ENCODE measurements around the gene NTM. TPM values are rescaled to one million over a fixed set of nuclear protein-coding genes. Genes with fewer than 3 reads are reported as not detected.

The NTM gene
- total RNA-seq, 4 donors from 2014 or later: 3.6 to 11.8 (median 7.8) TPM

- ATAC-seq: no peak
- TF ChIP-seq POLR2A (IDR thresholded peaks at IDR 0.05): no peak
- TF ChIP-seq EP300 (IDR thresholded peaks at IDR 0.05): no peak
- TF ChIP-seq POLR2AphosphoS5 (IDR thresholded peaks at IDR 0.05): no peak
- no peak for TF ChIP-seq CTCF (IDR thresholded peaks at IDR 0.05)
- H3K4me1 ChIP-seq: no peaks in the 10 kb centered on the region
- peaks cover 39% of the 10 kb centered on the region for H3K27me3 ChIP-seq
- no peak overlapping the region for H3K4me3 ChIP-seq
- no peaks in the 10 kb centered on the region for H3K9me3 ChIP-seq
- H3K36me3 ChIP-seq: no peaks in the 10 kb centered on the region
- H3K27ac ChIP-seq: no peak overlapping the region
- 70 to 79% methylated on average over 2 of the region's 2 CpGs for WGBS, 2 donors (ENCODE audit: low coverage in 1 of 2)
These were observed 437.5 kb downstream of the NTM start for GRCh38 chr11:131807876-131808275.

GRCh38 chr11:131808470-131808869 is 438.1 kb downstream of the NTM start:
- H3K27ac ChIP-seq: no peak overlapping the region
- no peaks in the 10 kb centered on the region for H3K9me3 ChIP-seq
- no peaks in the 10 kb centered on the region for H3K36me3 ChIP-seq
- ATAC-seq: no peak
- WGBS, 2 donors (ENCODE audit: low coverage in 1 of 2): 76 to 80% methylated on average over 6 of the region's 6 CpGs
- peaks cover 36% of the 10 kb centered on the region for H3K27me3 ChIP-seq
- no peaks in the 10 kb centered on the region for H3K4me1 ChIP-seq
- H3K4me3 ChIP-seq: no peak overlapping the region
- TF ChIP-seq POLR2A (IDR thresholded peaks at IDR 0.05): no peak
- TF ChIP-seq POLR2AphosphoS5 (IDR thresholded peaks at IDR 0.05): no peak
- no peak for TF ChIP-seq EP300 (IDR thresholded peaks at IDR 0.05)
- no peak for TF ChIP-seq CTCF (IDR thresholded peaks at IDR 0.05)

- TF ChIP-seq POLR2A (IDR thresholded peaks at IDR 0.05) (no peak), POLR2AphosphoS5 (IDR thresholded peaks at IDR 0.05) (no peak), CTCF (IDR thresholded peaks at IDR 0.05) (no peak), EP300 (IDR thresholded peaks at IDR 0.05) (no peak)
- ATAC-seq: no peak
- WGBS, 2 donors (ENCODE audit: low coverage in 1 of 2): 28 to 30% methylated on average over 10 to 11 of the region's 11 CpGs
These were observed 438.9 kb downstream of the NTM start for GRCh38 chr11:131809203-131809918.

GRCh38 chr11:131810541-131810940 is 440.1 kb downstream of the NTM start:
- Histone ChIP-seq H3K36me3 (no peaks in the 10 kb centered on the region), H3K9me3 (no peaks in the 10 kb centered on the region), H3K27me3 (peaks cover 27% of the 10 kb centered on the region), H3K4me1 (no peaks in the 10 kb centered on the region), H3K4me3 (no peak overlapping the region), H3K27ac (no peak overlapping the region)
- TF ChIP-seq EP300 (IDR thresholded peaks at IDR 0.05) (no peak), POLR2A (IDR thresholded peaks at IDR 0.05) (no peak), CTCF (IDR thresholded peaks at IDR 0.05) (no peak), POLR2AphosphoS5 (IDR thresholded peaks at IDR 0.05) (no peak)
- WGBS, 2 donors (ENCODE audit: low coverage in 1 of 2): 29 to 33% methylated on average over 1 to 3 of the region's 3 CpGs
- ATAC-seq: no peak

More at GRCh38 chr11:131809203-131809918, 438.9 kb downstream of the NTM start:
- Histone ChIP-seq H3K4me3 (no peak overlapping the region), H3K27ac (no peak overlapping the region), H3K36me3 (no peaks in the 10 kb centered on the region), H3K4me1 (no peaks in the 10 kb centered on the region), H3K27me3 (peaks cover 30% of the 10 kb centered on the region), H3K9me3 (no peaks in the 10 kb centered on the region)

GRCh38 chr11:131811383-131811782 is 441.0 kb downstream of the NTM start:
- Histone ChIP-seq H3K4me1 (no peaks in the 10 kb centered on the region), H3K27ac (no peak overlapping the region), H3K9me3 (no peaks in the 10 kb centered on the region), H3K4me3 (no peak overlapping the region), H3K27me3 (peaks cover 27% of the 10 kb centered on the region), H3K36me3 (no peaks in the 10 kb centered on the region)
- ATAC-seq: no peak
- WGBS, 2 donors (ENCODE audit: low coverage in 1 of 2): 22 to 51% methylated on average over 2 to 3 of the region's 3 CpGs
- TF ChIP-seq POLR2A (IDR thresholded peaks at IDR 0.05): no peak
- no peak for TF ChIP-seq EP300 (IDR thresholded peaks at IDR 0.05)
